GM12891 (cell line): ENCODE measurements around the gene GLRX3.
"Not testable (repeated sequence)": the region's sequence is repeated elsewhere in the genome, so short reads cannot be mapped to it uniquely, and the experiment has no call there.

ENCODE experiments used
- DNase-seq: peaks from one replicate; pipeline ENCODE4 v3.0.0; 2011; ENCODE audit warnings: low spot score; ENCODE audit not compliant: insufficient read length
- FAIRE-seq: peaks from 2 replicates; lab custom pipeline; 2011; peaks lifted over from hg19 to GRCh38; lab: Jason Lieb, UNC
- PAX5 ChIP-seq: IDR thresholded peaks from 2 replicates; pipeline ENCODE4 v1.6.1; 2011; ENCODE audit warnings: low read length, moderate library complexity, mild to moderate bottlenecking; ENCODE audit not compliant: insufficient read depth, severe bottlenecking
- POLR2A ChIP-seq: IDR thresholded peaks from 2 replicates; pipeline ENCODE4 v1.6.1; 2011; ENCODE audit warnings: low read depth, low read length, control low read depth
- POLR2AphosphoS5 ChIP-seq: IDR thresholded peaks from 2 replicates; pipeline ENCODE4 v1.6.1; 2011; ENCODE audit warnings: low read depth, low read length, control low read depth
- POU2F2 ChIP-seq: IDR thresholded peaks from 2 replicates; pipeline ENCODE4 v1.6.1; 2011; ENCODE audit warnings: low read depth, mild to moderate bottlenecking, control low read depth, low read length, moderate library complexity
- SPI1 ChIP-seq: IDR thresholded peaks from 2 replicates; pipeline ENCODE4 v1.6.1; 2011; ENCODE audit warnings: low read depth, low read length, control low read depth
- TAF1 ChIP-seq: IDR thresholded peaks from 2 replicates; pipeline ENCODE4 v1.6.1; 2011; ENCODE audit warnings: low read depth, low read length, control low read depth

The GLRX3 gene

DNA sequence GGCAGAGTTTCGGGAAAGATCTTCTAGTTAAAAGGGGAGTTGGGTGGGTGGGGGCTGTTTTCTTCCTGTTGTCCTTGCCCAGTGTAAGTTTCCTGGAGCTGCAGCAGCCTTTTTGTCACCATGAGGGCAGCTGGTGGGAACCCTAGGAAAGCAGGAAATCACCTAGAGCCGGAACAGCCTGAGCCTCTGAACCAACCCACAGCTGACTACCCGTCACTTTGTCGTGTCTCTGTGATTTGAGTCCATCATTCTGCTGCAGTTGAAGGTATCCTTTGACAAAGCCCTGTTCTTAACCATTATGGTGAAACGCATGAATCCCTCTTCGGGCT, 24.4 kb upstream of the GLRX3 start:
- FAIRE-seq = no peak
- TF ChIP-seq POLR2AphosphoS5 = no peak
- no peak for TF ChIP-seq PAX5
- TF ChIP-seq TAF1 = no peak
- TF ChIP-seq POLR2A = no peak
- TF ChIP-seq POU2F2 = no peak
- no peak for TF ChIP-seq SPI1
- no peak for DNase-seq

- TF ChIP-seq POU2F2 (no peak), POLR2A (no peak), POLR2AphosphoS5 (no peak), PAX5 (no peak), SPI1 (no peak), TAF1 (no peak)
- FAIRE-seq (no peak), DNase-seq (no peak)
These were observed 23.4 kb upstream of the GLRX3 start for GRCh38 chr10:130112821-130113220.

DNA sequence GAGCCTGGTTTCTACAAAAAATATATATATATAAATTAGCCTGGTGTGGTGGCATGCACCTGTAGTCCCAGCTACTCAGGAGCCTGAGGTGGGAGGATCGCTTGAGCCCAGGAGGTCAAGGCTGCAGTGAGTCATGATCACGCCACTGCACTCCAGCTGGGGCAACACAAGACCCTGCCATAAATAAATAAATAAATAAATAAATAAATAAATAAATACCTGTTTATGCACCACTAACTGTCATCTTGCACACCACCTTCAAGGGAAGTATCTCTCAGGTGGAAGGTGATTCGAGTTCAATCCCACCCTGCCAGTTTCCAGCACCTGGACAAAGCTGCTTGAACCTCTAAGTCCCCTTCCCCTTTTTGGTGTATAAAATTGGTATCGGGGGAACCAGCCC, 19.2 kb upstream of the GLRX3 start:
- not testable (repeated sequence) for FAIRE-seq, DNase-seq

DNA sequence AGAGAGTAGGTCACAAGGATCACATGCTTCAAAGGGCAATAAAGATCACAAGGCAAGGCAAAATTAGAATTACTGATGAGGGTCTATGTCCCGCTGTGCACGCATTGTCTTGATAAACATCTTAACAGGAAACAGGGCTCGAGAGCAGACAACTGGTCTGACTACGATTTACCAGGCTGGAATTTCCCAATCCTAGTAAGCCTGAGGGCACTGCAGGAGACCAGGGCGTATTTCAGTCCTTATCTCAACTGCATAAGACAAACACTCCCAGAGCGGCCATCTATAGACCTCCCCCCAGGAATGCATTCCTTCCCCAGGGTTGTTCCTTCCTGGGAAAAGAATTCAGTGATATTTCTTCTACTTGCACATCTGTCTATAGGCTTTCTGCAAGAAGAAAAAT, 18.7 kb upstream of the GLRX3 start:
- not testable (repeated sequence) for FAIRE-seq, DNase-seq

GRCh38 chr10:130121486-130122079, 14.6 kb upstream of the GLRX3 start:
- FAIRE-seq (no peak), DNase-seq (no peak)
- TF ChIP-seq SPI1 (no peak), TAF1 (no peak), POLR2A (no peak), PAX5 (no peak), POU2F2 (no peak), POLR2AphosphoS5 (no peak)

DNA sequence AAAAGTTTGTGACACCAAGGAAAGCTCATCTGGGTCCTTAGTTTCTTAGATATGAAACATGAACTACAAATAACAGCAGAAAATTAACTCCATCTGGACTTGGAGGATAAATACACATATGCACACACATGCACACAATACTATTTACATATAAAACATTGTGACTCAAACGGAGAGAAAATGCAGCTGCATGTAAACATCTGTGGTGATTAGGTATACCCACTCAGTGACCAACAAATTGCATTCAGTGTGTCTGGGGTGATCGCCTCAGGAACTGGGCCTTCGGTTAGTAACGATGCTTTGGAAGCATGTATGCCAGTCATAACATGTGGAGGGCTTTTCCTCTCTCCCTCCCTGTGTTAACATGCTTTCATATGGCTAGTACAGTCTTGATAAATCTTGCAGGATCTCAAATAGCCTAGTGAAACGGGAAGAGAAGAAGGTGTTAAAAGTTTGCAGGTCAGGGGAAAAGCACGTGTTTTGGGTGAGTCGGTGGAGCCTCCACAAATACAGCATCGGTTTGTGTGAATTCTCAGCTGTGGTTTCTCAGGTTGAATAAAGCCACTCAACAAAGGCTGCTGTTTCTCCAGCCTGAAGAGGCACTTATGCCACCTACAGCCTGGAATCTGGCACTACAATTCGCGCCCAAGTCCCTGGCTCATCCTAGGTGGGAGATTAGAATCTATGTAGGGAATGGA, 8.7 kb upstream of the GLRX3 start:
- DNase-seq = peak; percentile 77

GRCh38 chr10:130128062-130128781, 8.0 kb upstream of the GLRX3 start:
- TF ChIP-seq SPI1 (no peak), POU2F2 (no peak), POLR2AphosphoS5 (no peak), TAF1 (no peak), POLR2A (no peak), PAX5 (no peak)
- no peak for FAIRE-seq
- no peak for DNase-seq

More for the DNA sequence above, 8.7 kb upstream of the GLRX3 start:
- FAIRE-seq = peak; percentile 76
- no peak for TF ChIP-seq POLR2AphosphoS5

GRCh38 chr10:130128922-130129321, 7.3 kb upstream of the GLRX3 start:
- FAIRE-seq (no peak), DNase-seq (no peak)
- TF ChIP-seq SPI1 (no peak), POU2F2 (no peak), PAX5 (no peak), TAF1 (no peak), POLR2A (no peak), POLR2AphosphoS5 (no peak)

DNA sequence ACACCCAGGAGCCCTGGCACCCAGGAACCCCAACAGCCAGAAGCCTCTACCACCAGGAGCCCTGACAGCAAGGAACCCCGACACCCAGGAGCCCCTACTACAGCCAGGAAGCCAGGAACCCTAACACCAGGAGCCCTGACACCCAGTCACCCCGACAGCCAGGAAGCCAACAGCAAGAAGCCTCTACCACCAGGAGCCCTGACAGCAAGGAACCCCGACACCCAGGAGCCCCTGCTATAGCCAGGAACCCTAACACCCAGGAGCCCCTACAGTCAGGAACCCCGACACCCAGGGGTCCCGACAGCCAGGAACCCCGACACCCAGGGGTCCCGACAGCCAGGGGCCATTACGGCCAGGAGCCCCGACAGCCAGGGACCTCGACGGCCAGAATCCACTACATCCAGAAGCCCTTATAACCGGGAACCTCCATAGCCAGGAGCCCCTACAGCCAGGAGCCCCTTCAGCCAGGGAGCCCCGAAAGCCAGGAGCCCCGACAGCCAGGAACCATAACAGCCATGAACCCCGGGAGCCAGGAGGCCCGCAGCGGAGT, 440 bp upstream of the GLRX3 start:
- FAIRE-seq (no peak), DNase-seq (no peak)
- TF ChIP-seq PAX5 = no peak
- no peak for TF ChIP-seq POLR2AphosphoS5
- TF ChIP-seq POU2F2 = no peak
- TF ChIP-seq SPI1 = no peak
- no peak for TF ChIP-seq TAF1
- TF ChIP-seq POLR2A = no peak

- no peak for TF ChIP-seq TAF1
- TF ChIP-seq PAX5 = no peak
- no peak for TF ChIP-seq POLR2A
- DNase-seq (no peak), FAIRE-seq (no peak)
These were observed 878 bp downstream of the GLRX3 start for GRCh38 chr10:130137090-130137448.
